ENCODE measurements around the gene ADAMTS2.
A peak's percentile ranks its signal among the peaks of the same experiment; 100 is the strongest.

The ADAMTS2 gene

GRCh38 chr5:179150011-179150410 is 195.2 kb downstream of the ADAMTS2 start:
- DNase-seq, result no peak

GRCh38 chr5:179149278-179149677 is 196.0 kb downstream of the ADAMTS2 start:
- DNase-seq, result no peak

GRCh38 chr5:179148703-179149170 is 196.5 kb downstream of the ADAMTS2 start:
- no peak for DNase-seq

- DNase-seq, result no peak
Observed at GRCh38 chr5:179147991-179148702, 197.1 kb downstream of the ADAMTS2 start.

- DNase-seq, result peak; percentile 34
Observed at GRCh38 chr5:179146277-179146676, 199.0 kb downstream of the ADAMTS2 start.

- no peak for DNase-seq
Observed at GRCh38 chr5:179143446-179143845, 201.8 kb downstream of the ADAMTS2 start.

- no peak for DNase-seq
Observed at GRCh38 chr5:179142434-179143198, 202.6 kb downstream of the ADAMTS2 start.

- no peak for DNase-seq
Observed at GRCh38 chr5:179141867-179142266, 203.4 kb downstream of the ADAMTS2 start.

GRCh38 chr5:179140293-179140692 is 205.0 kb downstream of the ADAMTS2 start:
- no peak for DNase-seq

- no peak for DNase-seq
Observed at GRCh38 chr5:179139936-179140235, 205.4 kb downstream of the ADAMTS2 start.

GRCh38 chr5:179139111-179139935 is 205.9 kb downstream of the ADAMTS2 start:
- no peak for DNase-seq

GRCh38 chr5:179138568-179138925 is 206.7 kb downstream of the ADAMTS2 start:
- DNase-seq, result no peak

- DNase-seq, result no peak
Observed at GRCh38 chr5:179137643-179138567, 207.4 kb downstream of the ADAMTS2 start.

GRCh38 chr5:179137016-179137642 is 208.1 kb downstream of the ADAMTS2 start:
- no peak for DNase-seq

GRCh38 chr5:179135441-179136215 is 209.6 kb downstream of the ADAMTS2 start:
- no peak for DNase-seq

- no peak for DNase-seq
Observed at GRCh38 chr5:179135006-179135405, 210.3 kb downstream of the ADAMTS2 start.

- no peak for DNase-seq
Observed at GRCh38 chr5:179134511-179134910, 210.8 kb downstream of the ADAMTS2 start.

- no peak for DNase-seq
Observed at GRCh38 chr5:179132586-179133355, 212.5 kb downstream of the ADAMTS2 start.

- no peak for DNase-seq
Observed at GRCh38 chr5:179131886-179132585, 213.2 kb downstream of the ADAMTS2 start.

Data from CD4-positive, alpha-beta T cell treated with Interleukin-17A for 4 hours (primary cell).